Ramos (cell line): Measurements from ENCODE around the gene EML2.
"Not testable (repeated sequence)": the region's sequence is repeated elsewhere in the genome, so short reads cannot be mapped to it uniquely, and the experiment has no call there.

ENCODE experiments used
- in situ Hi-C: fragments of 300-500 bp; cut with MboI; formaldehyde crosslinking; loops from one replicate; pipeline ENCODE4 v1.14.3; 2022; ENCODE audit warnings: low sequenced_read_pairs; ENCODE audit not compliant: unreplicated experiment

Gene EML2, protein sequence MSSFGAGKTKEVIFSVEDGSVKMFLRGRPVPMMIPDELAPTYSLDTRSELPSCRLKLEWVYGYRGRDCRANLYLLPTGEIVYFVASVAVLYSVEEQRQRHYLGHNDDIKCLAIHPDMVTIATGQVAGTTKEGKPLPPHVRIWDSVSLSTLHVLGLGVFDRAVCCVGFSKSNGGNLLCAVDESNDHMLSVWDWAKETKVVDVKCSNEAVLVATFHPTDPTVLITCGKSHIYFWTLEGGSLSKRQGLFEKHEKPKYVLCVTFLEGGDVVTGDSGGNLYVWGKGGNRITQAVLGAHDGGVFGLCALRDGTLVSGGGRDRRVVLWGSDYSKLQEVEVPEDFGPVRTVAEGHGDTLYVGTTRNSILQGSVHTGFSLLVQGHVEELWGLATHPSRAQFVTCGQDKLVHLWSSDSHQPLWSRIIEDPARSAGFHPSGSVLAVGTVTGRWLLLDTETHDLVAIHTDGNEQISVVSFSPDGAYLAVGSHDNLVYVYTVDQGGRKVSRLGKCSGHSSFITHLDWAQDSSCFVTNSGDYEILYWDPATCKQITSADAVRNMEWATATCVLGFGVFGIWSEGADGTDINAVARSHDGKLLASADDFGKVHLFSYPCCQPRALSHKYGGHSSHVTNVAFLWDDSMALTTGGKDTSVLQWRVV

GRCh38 chr19:45638930-45639729 lies at the start of gene EML2:
EML2 (minus strand) TSS chr19:45639397; CDS start chr19:45639376, 21 bp downstream.
- in situ Hi-C loops = no loop called here

- in situ Hi-C loops = no loop called here
Observed at GRCh38 chr19:45687599-45687998, 48.4 kb upstream of the EML2 start.

DNA sequence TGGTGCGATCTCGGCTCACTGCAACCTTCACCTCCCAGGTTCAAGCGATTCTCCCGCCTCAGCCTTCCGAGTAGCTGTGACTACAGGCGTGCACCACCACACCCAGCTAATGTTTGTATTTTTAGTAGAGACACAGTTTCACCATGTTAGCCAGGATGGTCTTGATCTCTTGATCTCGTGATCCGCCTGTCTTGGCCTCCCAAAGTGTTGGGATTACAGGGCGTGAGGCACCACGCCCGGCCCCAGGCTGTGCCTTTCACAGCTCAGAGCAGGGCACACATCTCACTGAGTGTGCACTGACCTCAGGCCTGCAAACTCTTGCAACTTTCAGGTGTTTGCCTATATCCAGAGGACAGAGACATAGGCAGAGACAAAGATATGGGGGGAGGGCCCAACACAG lies 45.8 kb upstream of the EML2 start:
- in situ Hi-C loops = not testable (repeated sequence)

GRCh38 chr19:45682908-45683307 lies 43.7 kb upstream of the EML2 start:
- in situ Hi-C loops = no loop called here

- in situ Hi-C loops = no loop called here
Observed at GRCh38 chr19:45682117-45682516, 42.9 kb upstream of the EML2 start.

DNA sequence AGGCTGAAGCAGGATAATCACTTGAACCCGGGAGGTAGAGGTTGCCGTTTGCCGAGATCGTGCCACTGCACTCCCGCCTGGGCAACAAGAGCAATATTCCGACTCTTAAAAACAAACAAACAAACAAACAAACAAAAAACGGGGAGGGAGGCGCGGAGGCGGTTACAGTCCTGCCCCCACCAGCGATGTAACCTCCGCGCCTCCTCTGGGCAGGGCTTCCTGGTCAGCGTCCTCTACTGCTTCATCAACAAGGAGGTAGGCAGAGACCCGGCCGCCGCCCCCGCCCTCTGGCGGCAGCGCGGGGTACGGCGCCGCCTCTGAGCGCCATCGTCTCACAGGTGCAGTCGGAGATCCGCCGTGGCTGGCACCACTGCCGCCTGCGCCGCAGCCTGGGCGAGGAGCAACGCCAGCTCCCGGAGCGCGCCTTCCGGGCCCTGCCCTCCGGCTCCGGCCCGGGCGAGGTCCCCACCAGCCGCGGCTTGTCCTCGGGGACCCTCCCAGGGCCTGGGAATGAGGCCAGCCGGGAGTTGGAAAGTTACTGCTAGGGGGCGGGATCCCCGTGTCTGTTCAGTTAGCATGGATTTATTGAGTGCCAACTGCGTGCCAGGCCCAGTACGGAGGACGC lies 42.3 kb upstream of the EML2 start:
- in situ Hi-C loops = no loop called here

GRCh38 chr19:45677351-45678230 lies 38.4 kb upstream of the EML2 start:
- in situ Hi-C loops = no loop called here

GRCh38 chr19:45676851-45677263 lies 37.7 kb upstream of the EML2 start:
- in situ Hi-C loops = no loop called here

GRCh38 chr19:45674946-45675345 lies 35.7 kb upstream of the EML2 start:
- in situ Hi-C loops = no loop called here

GRCh38 chr19:45670670-45671453 lies 31.7 kb upstream of the EML2 start:
- in situ Hi-C loops = no loop called here

GRCh38 chr19:45668342-45668871 lies 29.2 kb upstream of the EML2 start:
- in situ Hi-C loops = no loop called here

DNA sequence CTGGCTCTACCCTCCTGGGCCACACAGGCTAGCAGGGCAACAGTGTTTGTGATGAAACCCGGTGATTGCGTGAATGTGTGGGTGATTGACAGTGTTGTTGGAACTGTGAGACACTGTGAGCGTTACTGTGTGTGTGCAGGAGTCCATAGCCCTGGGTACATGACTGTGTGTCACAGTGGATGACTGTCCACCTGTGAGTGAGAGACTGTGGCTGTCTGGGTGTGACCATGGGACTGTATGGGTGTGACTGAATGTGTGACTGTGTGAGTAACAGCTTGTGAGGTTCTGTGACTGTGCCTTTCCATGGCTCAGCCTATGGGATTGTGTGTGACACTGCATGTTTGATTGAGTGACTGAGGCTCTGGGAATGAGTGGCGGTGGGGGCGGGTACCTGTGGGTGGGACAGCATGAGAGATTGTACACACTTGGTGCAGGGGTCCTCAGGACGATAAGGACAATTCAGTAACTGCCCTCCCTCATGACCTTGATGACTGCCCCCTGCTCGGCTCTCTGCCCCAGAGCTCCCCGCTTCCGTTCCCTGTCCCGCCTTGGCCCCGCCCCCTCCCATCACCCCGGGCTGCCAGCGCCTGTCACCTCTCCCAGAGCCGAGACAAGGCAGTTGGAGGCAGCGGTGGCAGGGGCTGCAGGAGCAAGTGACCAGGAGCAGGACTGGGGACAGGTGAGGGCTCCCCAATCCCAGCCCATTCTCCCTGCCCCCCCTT lies 28.6 kb upstream of the EML2 start, which contains the start of gene GIPR:
GIPR (plus strand) TSS at position 602 of the 722 bp plus-strand sequence. CDS start 1,300 bp downstream, outside the sequence.
- in situ Hi-C loops = no loop called here

DNA sequence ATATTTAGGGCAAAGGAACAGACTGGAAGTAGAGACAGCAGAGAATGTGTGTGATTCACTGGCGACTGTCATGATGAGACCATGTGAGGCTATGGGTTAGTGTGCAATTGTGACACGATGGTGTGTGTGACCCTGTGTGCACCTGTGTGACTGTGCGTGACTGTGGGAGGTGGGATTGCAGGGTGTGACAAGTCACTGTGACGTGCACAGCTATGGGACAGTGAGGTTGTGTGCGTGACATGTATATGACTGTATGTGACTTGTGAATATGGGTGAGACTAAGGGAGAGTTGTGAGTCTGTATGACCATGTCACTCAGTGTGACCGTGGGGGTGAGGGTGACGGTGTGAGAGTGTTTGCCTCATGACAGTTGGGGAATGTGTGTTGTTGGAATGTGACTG lies 25.4 kb upstream of the EML2 start:
- in situ Hi-C loops = no loop called here

GRCh38 chr19:45663800-45664199 lies 24.6 kb upstream of the EML2 start:
- in situ Hi-C loops = no loop called here

GRCh38 chr19:45660636-45661035 lies 21.4 kb upstream of the EML2 start:
- in situ Hi-C loops = no loop called here

DNA sequence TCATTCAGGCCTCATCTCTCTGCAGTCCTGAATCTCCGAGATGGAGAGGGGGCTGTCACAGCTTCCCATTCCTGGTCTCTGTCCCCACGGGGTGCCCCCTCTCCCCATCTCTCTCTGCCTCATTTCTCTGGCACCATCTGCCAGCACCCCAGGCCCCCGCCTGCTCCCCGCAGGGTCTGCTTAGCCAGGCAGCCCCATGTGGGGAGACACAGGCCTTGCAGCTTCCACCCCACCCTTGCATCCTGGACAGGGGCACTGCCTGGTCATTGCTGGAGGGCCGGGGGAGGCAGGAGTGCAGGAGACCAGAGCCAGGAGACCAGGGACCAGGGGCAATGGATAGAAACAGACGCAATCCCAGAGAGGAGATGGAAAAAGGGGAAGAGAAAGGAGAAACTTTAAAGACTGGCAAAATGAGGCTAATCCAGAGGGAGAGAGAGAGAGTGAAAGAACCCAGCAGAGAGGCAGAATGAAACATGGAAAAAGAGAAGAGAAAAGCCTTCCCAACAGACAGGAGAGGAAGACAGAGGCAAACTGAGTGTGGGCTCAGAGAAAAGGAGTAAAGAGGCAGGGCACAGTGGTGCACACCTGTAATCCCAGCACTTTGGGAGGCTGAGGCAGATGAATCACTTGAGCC lies 20.0 kb upstream of the EML2 start:
- in situ Hi-C loops = no loop called here

DNA sequence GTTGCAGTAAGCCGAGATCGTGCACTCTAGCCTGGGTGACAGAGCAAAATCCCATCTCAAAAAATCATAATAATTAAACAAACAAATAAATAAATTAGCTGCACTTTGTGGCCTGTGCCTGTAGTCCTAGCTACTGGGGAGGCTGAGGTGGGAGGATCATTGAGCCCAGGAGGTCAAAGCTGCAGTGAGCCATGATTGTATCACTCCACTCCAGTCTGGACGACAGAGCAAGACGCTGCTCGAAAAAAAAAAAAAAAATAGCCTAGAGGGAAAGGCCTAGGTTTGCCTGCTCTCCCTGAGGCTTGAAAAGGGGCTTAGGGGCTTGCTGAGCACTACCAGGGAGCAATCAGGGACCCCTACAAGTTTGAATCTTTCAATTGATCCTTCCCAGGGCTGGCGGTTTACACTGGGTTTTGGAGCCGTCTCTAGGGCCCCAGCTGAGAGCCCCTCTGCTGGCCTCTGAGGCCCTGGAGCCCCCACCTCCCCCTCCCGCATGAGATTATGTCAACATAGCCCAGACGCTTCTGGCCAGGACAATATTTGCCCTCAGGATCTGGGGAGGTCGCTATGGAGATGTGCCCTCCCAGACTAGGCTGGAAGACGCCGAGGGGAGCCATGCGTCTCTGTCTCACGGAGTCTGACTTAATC lies 18.4 kb upstream of the EML2 start:
- in situ Hi-C loops = no loop called here
